CD4-positive, alpha-beta T cell (primary cell): ENCODE data around the gene DNAJC13. TPM values are rescaled to one million over a fixed set of nuclear protein-coding genes. Genes with fewer than 3 reads are reported as not detected.
"Not testable (repeated sequence)": the region's sequence is repeated elsewhere in the genome, so short reads cannot be mapped to it uniquely, and the experiment has no call there.

ENCODE experiments used
- ATAC-seq: fragments of 200-7000 bp; cut with Tn5 transposase; one replicate; pipeline ENCODE4 v1.10.0; 2022; ENCODE audit warnings: mild to moderate bottlenecking; ENCODE audit not compliant: poor library complexity
- CTCF ChIA-PET: fragments of 350-600 bp; sonication (Branson Sonifier 250); formaldehyde crosslinking; loops from one replicate; lab custom pipeline; 2021; ENCODE audit warnings: antibody characterized with exemption, inconsistent platforms; lab: Charles Lee
- POLR2A ChIA-PET: fragments of 350-600 bp; sonication (Branson Sonifier 250); formaldehyde crosslinking; loops from one replicate; lab custom pipeline; 2021; ENCODE audit warnings: antibody characterized with exemption, inconsistent platforms; lab: Charles Lee
- DNase-seq, 14 experiments: peaks; one replicate each; pipeline ENCODE4 v3.0.0-alpha.2; 2013 to 2020; ENCODE audit warnings: mixed read lengths in 2 of 14
- H3K27ac ChIP-seq, 2 donors: one replicate each; pipeline versions ENCODE4 v1.5.1 to v1.7.0; 2013; ENCODE audit warnings: low read length in 2 of 2, low read depth in 1 of 2, mild to moderate bottlenecking in 1 of 2
- H3K27me3 ChIP-seq, 2 experiments: 1 replicate in 1 of 2; 2 replicates in 1 of 2; pipeline versions ENCODE4 v1.6.1 to v1.7.0; 2013; ENCODE audit warnings: low read length in 2 of 2, control low read depth in 1 of 2, mild to moderate bottlenecking in 1 of 2, moderate library complexity in 1 of 2; ENCODE audit not compliant: insufficient read depth in 2 of 2, control insufficient read depth in 1 of 2
- H3K36me3 ChIP-seq: one replicate; pipeline ENCODE4 v1.6.1; 2013; ENCODE audit warnings: low read length, control low read depth; ENCODE audit not compliant: insufficient read depth
- H3K4me1 ChIP-seq: one replicate; pipeline ENCODE4 v1.6.1; 2013; ENCODE audit warnings: low read length, control low read depth; ENCODE audit not compliant: insufficient read depth
- H3K4me3 ChIP-seq: one replicate; pipeline ENCODE4 v1.5.1; 2013; ENCODE audit warnings: mild to moderate bottlenecking, low read length, moderate library complexity
- H3K9me3 ChIP-seq, 2 experiments: 1 replicate in 1 of 2; 2 replicates in 1 of 2; pipeline versions ENCODE4 v1.6.1 to v1.7.0; 2013; ENCODE audit warnings: low read length in 2 of 2, mild to moderate bottlenecking in 2 of 2, control low read depth in 1 of 2, moderate library complexity in 1 of 2; ENCODE audit not compliant: control insufficient read depth in 1 of 2, insufficient read depth in 1 of 2
- H3K27ac Mint-ChIP-seq: one replicate; pipeline ENCODE4 v1.8.0; 2020; ENCODE audit warnings: mixed read lengths
- H3K27me3 Mint-ChIP-seq: one replicate; pipeline ENCODE4 v1.8.0; 2021; ENCODE audit warnings: mixed read lengths
- H3K36me3 Mint-ChIP-seq: one replicate; pipeline ENCODE4 v1.8.0; 2021; ENCODE audit warnings: low read depth, mixed read lengths
- H3K4me1 Mint-ChIP-seq: one replicate; pipeline ENCODE4 v1.8.0; 2021; ENCODE audit warnings: low read depth, mixed read lengths
- H3K4me3 Mint-ChIP-seq: one replicate; pipeline ENCODE4 v1.8.0; 2020; ENCODE audit warnings: mild to moderate bottlenecking, mixed read lengths
- H3K9me3 Mint-ChIP-seq: one replicate; pipeline ENCODE4 v1.8.0; 2020; ENCODE audit warnings: mixed read lengths
- CTCF ChIP-seq: fragments of 200-600 bp; IDR thresholded peaks from one replicate; pipeline ENCODE4 v1.8.0; 2022; ENCODE audit warnings: antibody characterized with exemption, mild to moderate bottlenecking
- intact Hi-C, 2 experiments: fragments of 100-400 bp; cut with DNase I in 1 of 2; cut with micrococcal nuclease in 1 of 2; formaldehyde crosslinking; loops; one replicate each; pipeline versions ENCODE4 v1.15.1 to v1.9.0; 2023 to 2025; cut with DNase I, micrococcal nuclease
- polyA plus RNA-seq, 2 donors: library from polyadenylated mRNA; unstranded; fragments of 120-200 nt; gene quantifications; one replicate each; pipeline ENCODE4 v1.2.1, GENCODE V29; 2013
- total RNA-seq, 174 experiments: library from RNA in 2 of 174; stranded (reverse) in 2 of 174; gene quantifications; one replicate each; pipeline ENCODE4 v1.2.3 and lab custom pipeline; 2021 to 2026

The DNAJC13 gene
- total RNA-seq, result 10 to 100 TPM; 13.5 to 14.3 TPM
- polyA plus RNA-seq (2013, experiment 1 of 2), result 27.8 TPM
- 28.0 TPM for polyA plus RNA-seq (2013, experiment 2 of 2)
- 31.0 to 195 (median 117) reads per million in 172 experiments for total RNA-seq (lab: John Stamatoyannopoulos, UW)

- H3K27ac Mint-ChIP-seq, result peak within 1 kb of the TSS; percentile 91
- Histone ChIP-seq H3K4me3 (peak within 1 kb of the TSS; percentile 91), H3K4me1 (peaks cover 12% of the 10 kb centered on the region), H3K36me3 (no peaks in the 10 kb centered on the region), H3K9me3 (no peaks in the 10 kb centered on the region), H3K27ac (peak within 1 kb of the TSS; percentile 76 to 81), H3K27me3 (no peaks in the 10 kb centered on the region)
- H3K36me3 Mint-ChIP-seq, result peaks cover 33% of the 10 kb centered on the region
- intact Hi-C loops, result loop anchor here in 1 of 2 experiments (2.0 to 10.0 kb wide), 9 partner anchors 245 to 1525 kb away; partner anchors contain the start of genes ASTE1, ATP2C1, CDV3 and MRPL3
- DNase-seq, result peak; percentile 81 to 98 (median 89)
- no peak for TF ChIP-seq CTCF
- no peaks in the 10 kb centered on the region for H3K9me3 Mint-ChIP-seq
- H3K4me3 Mint-ChIP-seq, result peak within 1 kb of the TSS; percentile 97
- ChIA-PET POLR2A (interaction anchor here (0.7 to 2.2 kb wide), 13 partner anchors 8 to 1523 kb away, joined by 3 to 10 read pairs (median 4); partner anchors contain the start of genes ASTE1, ATP2C1, CDV3 and NPHP3), CTCF (interaction anchor here (0.6 to 0.9 kb wide), 3 partner anchors 240 to 1154 kb away, joined by 3 read pairs; no protein-coding TSS in a partner anchor)
- peaks cover 34% of the 10 kb centered on the region for H3K4me1 Mint-ChIP-seq
- H3K27me3 Mint-ChIP-seq, result no peaks in the 10 kb centered on the region
- peak; percentile 93 for ATAC-seq
These were observed at the start of gene DNAJC13 for GRCh38 chr3:132416807-132417694. TSS of gene DNAJC13 (plus strand) at chr3:132417502. CDS start at chr3:132434551, 17,049 bp downstream.

- CTCF ChIA-PET, result no interaction called here
- Mint-ChIP-seq H3K36me3 (no peaks in the 10 kb centered on the region), H3K27me3 (peaks cover 9% of the 10 kb centered on the region), H3K4me3 (no peak overlapping the region), H3K4me1 (no peaks in the 10 kb centered on the region), H3K9me3 (no peaks in the 10 kb centered on the region), H3K27ac (no peak overlapping the region)
- H3K4me3 ChIP-seq, result no peak overlapping the region
- DNase-seq (no peak), ATAC-seq (no peak)
- no peak overlapping the region for H3K27ac ChIP-seq
- H3K4me1 ChIP-seq, result no peaks in the 10 kb centered on the region
- no peaks in the 10 kb centered on the region for H3K36me3 ChIP-seq
- intact Hi-C loops, result no loop called here
- no peak for TF ChIP-seq CTCF
- H3K9me3 ChIP-seq, result no peaks in the 10 kb centered on the region
- no peaks in the 10 kb centered on the region for H3K27me3 ChIP-seq
- POLR2A ChIA-PET, result no interaction called here
These were observed 48.8 kb upstream of the DNAJC13 start for GRCh38 chr3:132368515-132368914.

- H3K27ac ChIP-seq, result no peak overlapping the region
- no peaks in the 10 kb centered on the region for H3K36me3 ChIP-seq
- H3K4me1 Mint-ChIP-seq, result no peaks in the 10 kb centered on the region
- H3K27me3 Mint-ChIP-seq, result peaks cover 9% of the 10 kb centered on the region
- intact Hi-C loops, result no loop called here
- H3K27me3 ChIP-seq, result no peaks in the 10 kb centered on the region
- H3K36me3 Mint-ChIP-seq, result no peaks in the 10 kb centered on the region
- H3K9me3 Mint-ChIP-seq, result no peaks in the 10 kb centered on the region
- H3K4me3 ChIP-seq, result no peak overlapping the region
- no peak for ATAC-seq
- no peak overlapping the region for H3K4me3 Mint-ChIP-seq
- H3K9me3 ChIP-seq, result no peaks in the 10 kb centered on the region
- CTCF ChIA-PET, result no interaction called here
- no peaks in the 10 kb centered on the region for H3K4me1 ChIP-seq
- no peak overlapping the region for H3K27ac Mint-ChIP-seq
- DNase-seq, result no peak
- POLR2A ChIA-PET, result no interaction called here
- no peak for TF ChIP-seq CTCF
These were observed 48.3 kb upstream of the DNAJC13 start for GRCh38 chr3:132368962-132369361.

GRCh38 chr3:132376945-132377354, 40.4 kb upstream of the DNAJC13 start:
- DNase-seq, H3K4me1 ChIP-seq, POLR2A ChIA-PET, H3K9me3 Mint-ChIP-seq, intact Hi-C loops, H3K36me3 ChIP-seq, H3K36me3 Mint-ChIP-seq, H3K4me1 Mint-ChIP-seq, H3K27ac Mint-ChIP-seq, H3K27ac ChIP-seq, H3K27me3 ChIP-seq, H3K4me3 ChIP-seq, ATAC-seq, H3K9me3 ChIP-seq, CTCF ChIA-PET: not testable (repeated sequence)
- Mint-ChIP-seq H3K4me3 (peak overlapping the region; percentile 77), H3K27me3 (peaks cover 41% of the 10 kb centered on the region)
